HepG2 (cell line): ENCODE measurements around the gene KIF1B. TPM values are rescaled to one million over a fixed set of nuclear protein-coding genes. Genes with fewer than 3 reads are reported as not detected.

ENCODE experiments used
- AGO2 ChIP-seq: fragments of 200-400 bp; formaldehyde crosslinking; optimal IDR thresholded peaks from 2 replicates; pipeline ENCODE3; 2017; ENCODE audit warnings: mild to moderate bottlenecking, low read depth, low read length, moderate library complexity
- CEBPB ChIP-seq: IDR thresholded peaks from 2 replicates; pipeline ENCODE4 v1.6.1; 2011; ENCODE audit warnings: low read depth, low read length, improper control_type of control experiment, borderline replicate concordance
- FLYWCH1 ChIP-seq: sonication (generic); formaldehyde crosslinking; IDR thresholded peaks from 2 replicates; pipeline ENCODE4 v1.8.1; 2023; ENCODE audit warnings: mild to moderate bottlenecking, missing genetic modification reagents
- HMGXB4 ChIP-seq, 2 experiments: sonication (generic) in 1 of 2; formaldehyde crosslinking in 1 of 2; IDR thresholded peaks; 2 replicates each; pipeline versions ENCODE4 v1.4.0 to v1.6.1; 2018 to 2020; ENCODE audit warnings: missing genetic modification reagents in 2 of 2, borderline replicate concordance in 1 of 2, low read depth in 1 of 2, mild to moderate bottlenecking in 1 of 2, missing biosample characterization in 1 of 2
- HNF4A ChIP-seq: sonication (generic); formaldehyde crosslinking; IDR thresholded peaks from 2 replicates; pipeline ENCODE4 v1.4.0; 2020; ENCODE audit warnings: missing genetic modification reagents
- MEIS1 ChIP-seq: sonication (generic); formaldehyde crosslinking; IDR thresholded peaks from 2 replicates; pipeline ENCODE4 v1.9.0; 2021; ENCODE audit warnings: mild to moderate bottlenecking, missing genetic modification reagents, moderate library complexity, borderline replicate concordance
- MNT ChIP-seq: fragments of 450-650 bp; IDR thresholded peaks from 2 replicates; pipeline ENCODE4 v1.6.1; 2016
- PAF1 ChIP-seq: IDR thresholded peaks from 2 replicates; pipeline ENCODE4 v1.6.1; 2016; ENCODE audit warnings: missing genetic modification reagents, missing compliant biosample characterization
- RARA ChIP-seq: IDR thresholded peaks from 2 replicates; pipeline ENCODE4 v1.6.1; 2016; ENCODE audit warnings: missing genetic modification reagents, missing compliant biosample characterization
- USF2 ChIP-seq, 2 experiments: sonication (generic) in 1 of 2; formaldehyde crosslinking in 1 of 2; IDR thresholded peaks; 2 replicates each; pipeline versions ENCODE4 v1.5.1 to v1.6.1; 2011 to 2020; ENCODE audit warnings: borderline replicate concordance in 1 of 2, low read depth in 1 of 2, low read length in 1 of 2, mild to moderate bottlenecking in 1 of 2, missing genetic modification reagents in 1 of 2, moderate library complexity in 1 of 2
- ZNF232 ChIP-seq: sonication (generic); formaldehyde crosslinking; IDR thresholded peaks from 2 replicates; pipeline ENCODE4 v1.4.0; 2020; ENCODE audit warnings: missing genetic modification reagents, borderline replicate concordance
- ZNF512 ChIP-seq: sonication (generic); formaldehyde crosslinking; IDR thresholded peaks from 2 replicates; pipeline ENCODE4 v1.4.0; 2020; ENCODE audit warnings: mild to moderate bottlenecking, missing genetic modification reagents
- ZNF556 ChIP-seq: sonication (generic); formaldehyde crosslinking; IDR thresholded peaks from 2 replicates; pipeline ENCODE4 v1.4.0; 2020; ENCODE audit warnings: mild to moderate bottlenecking, missing genetic modification reagents, borderline replicate concordance
- ZNF597 ChIP-seq: sonication (generic); formaldehyde crosslinking; IDR thresholded peaks from 2 replicates; pipeline ENCODE4 v1.5.0; 2020; ENCODE audit warnings: missing genetic modification reagents
- ZNF672 ChIP-seq: sonication (generic); formaldehyde crosslinking; IDR thresholded peaks from 2 replicates; pipeline ENCODE4 v1.8.1; 2022; ENCODE audit warnings: missing genetic modification reagents
- ZSCAN5A ChIP-seq: sonication (generic); formaldehyde crosslinking; IDR thresholded peaks from 2 replicates; pipeline ENCODE4 v1.8.0; 2022; ENCODE audit warnings: mild to moderate bottlenecking, missing genetic modification reagents, borderline replicate concordance
- polyA plus RNA-seq, 8 experiments: library from polyadenylated mRNA; depleted of rRNA in 3 of 8; stranded (reverse) in 7 of 8; unstranded in 1 of 8; fragments of >200 nt; fragmentation: Illumina TruSeq in 4 of 8; extraction: Trizol in 4 of 8; gene quantifications; 2 replicates each; pipeline versions ENCODE4 v1.2.1 to v1.2.3, GENCODE V29; 2011 to 2016; ENCODE audit warnings: low read depth in 4 of 8, missing spikeins in 1 of 8, mixed read lengths in 1 of 8; ENCODE audit not compliant: insufficient read depth in 1 of 8
- total RNA-seq, 5 experiments: library from RNA; depleted of rRNA; stranded (reverse); fragments of >200 nt; fragmentation: Illumina TruSeq; extraction: Trizol; gene quantifications; 2 replicates each; pipeline ENCODE4 v1.2.3, GENCODE V29; 2016; ENCODE audit warnings: low read depth in 1 of 5

Gene KIF1B
- total and polyA plus RNA-seq, 2 of the 13 experiments (the other 11 are each of a cell fraction or from before 2014, with no cell fraction given), result 26.7 to 32.5 TPM

- TF ChIP-seq PAF1 (CRISPR knock-in tag) (no peak), MNT (peak; percentile 69), USF2 (IDR thresholded peaks at IDR 0.05; ENCODE audit: low read depth, low read length) (no peak), USF2 (CRISPR knock-in tag; IDR thresholded peaks at IDR 0.05; ENCODE audit: borderline replicate concordance) (no peak; the same call in 1 of the 2 replicates), AGO2 (peak; percentile 92), HNF4A (CRISPR knock-in tag) (no peak; the same call in 1 of the 2 replicates), ZNF597 (CRISPR knock-in tag) (no peak), ZNF232 (CRISPR knock-in tag) (peak; percentile 50; the same call in 1 of the 2 replicates), ZNF556 (peak; percentile 74), MEIS1 (CRISPR knock-in tag) (peak; percentile 95; the same call in 1 of the 2 replicates), ZNF672 (CRISPR knock-in tag) (no peak), ZSCAN5A (CRISPR knock-in tag) (0 out of 2 replicates have a peak, but pooled peaks have one; percentile 28), FLYWCH1 (CRISPR knock-in tag) (peak; percentile 97; the same call in 1 of the 2 replicates), HMGXB4 (CRISPR knock-in tag; IDR thresholded peaks at IDR 0.05; ENCODE audit: borderline replicate concordance in 1 of 2, low read depth in 1 of 2) (peak; percentile 39 to 58), CEBPB (no peak), ZNF512 (CRISPR knock-in tag) (no peak), RARA (CRISPR knock-in tag) (no peak; the same call in 1 of the 2 replicates)
Observed at GRCh38 chr1:10398734-10399443, 188.5 kb downstream of the KIF1B start, which contains the start of gene PGD (continued).
